Esophagus squamous epithelium (tissue), 5 donors: ENCODE measurements around the gene ZNF556. TPM values are rescaled to one million over a fixed set of nuclear protein-coding genes. Genes with fewer than 3 reads are reported as not detected.

ENCODE experiments used
- DNase-seq: peaks from one replicate; lab custom pipeline; 2025; lab: John Stamatoyannopoulos, UW
- H3K27ac ChIP-seq, 4 donors: fragments of 200-600 bp; sonication (generic); one replicate each; pipeline ENCODE4 v1.5.1; 2016 to 2019; ENCODE audit warnings: mild to moderate bottlenecking in 1 of 4
- H3K27me3 ChIP-seq, 4 donors: fragments of 200-600 bp; sonication (generic); 1 replicate in 3 of 4; 2 replicates in 1 of 4; pipeline versions ENCODE4 v1.5.1 to v1.6.0; 2017 to 2021; ENCODE audit warnings: antibody characterized with exemption in 1 of 4
- H3K36me3 ChIP-seq, 3 donors: fragments of 200-600 bp; sonication (generic); one replicate each; pipeline ENCODE4 v1.5.1; 2016 to 2019
- H3K4me1 ChIP-seq, 3 donors: fragments of 200-600 bp; sonication (generic); one replicate each; pipeline ENCODE4 v1.5.1; 2017 to 2019
- H3K4me3 ChIP-seq, 4 donors: fragments of 200-600 bp; sonication (generic); 1 replicate in 3 of 4; 2 replicates in 1 of 4; pipeline ENCODE4 v1.5.1; 2016 to 2019; ENCODE audit warnings: mild to moderate bottlenecking in 2 of 4, moderate library complexity in 1 of 4
- H3K9me3 ChIP-seq, 3 donors: fragments of 200-600 bp; sonication (generic); one replicate each; pipeline ENCODE4 v1.5.1; 2016 to 2019
- POLR2A ChIP-seq, 4 donors: fragments of 450-650 bp; IDR thresholded peaks; one replicate each; pipeline ENCODE4 v1.6.1; 2017; ENCODE audit warnings: antibody characterized with exemption in 4 of 4, mild to moderate bottlenecking in 4 of 4, moderate library complexity in 3 of 4
- WGBS, 2 donors: methylation state at CpG; one replicate each; pipeline ENCODE4 v1.1.5; 2018; 5-methylcytosine and 5-hydroxymethylcytosine counted together
- intact Hi-C: fragments of 100-400 bp; cut with DNase I; formaldehyde crosslinking; loops from one replicate; pipeline ENCODE4 v1.15.0; 2022
- total RNA-seq, 4 donors: library from RNA; depleted of rRNA; stranded (reverse); fragments of >200 nt; gene quantifications; one replicate each; pipeline ENCODE4 v1.1.0, GENCODE V29; 2016
- TF ChIP-seq, protein P1 (sequence below), 6 experiments: fragments of 450-650 bp in 4 of 6; fragments of 200-600 bp in 2 of 6; sonication (generic) in 2 of 6; IDR thresholded peaks; one replicate each; pipeline ENCODE4 v1.5.1; 2016 to 2019; ENCODE audit warnings: antibody characterized with exemption in 6 of 6, mild to moderate bottlenecking in 4 of 6, moderate library complexity in 4 of 6
- donor health status: DM: yes; HTN: yes; CAD: no.

The ZNF556 gene
- total RNA-seq: 1 to 10 TPM in 3 of 4 donors, under 1 TPM in 1; 0.79 to 5.8 (median 2.5) TPM

DNA sequence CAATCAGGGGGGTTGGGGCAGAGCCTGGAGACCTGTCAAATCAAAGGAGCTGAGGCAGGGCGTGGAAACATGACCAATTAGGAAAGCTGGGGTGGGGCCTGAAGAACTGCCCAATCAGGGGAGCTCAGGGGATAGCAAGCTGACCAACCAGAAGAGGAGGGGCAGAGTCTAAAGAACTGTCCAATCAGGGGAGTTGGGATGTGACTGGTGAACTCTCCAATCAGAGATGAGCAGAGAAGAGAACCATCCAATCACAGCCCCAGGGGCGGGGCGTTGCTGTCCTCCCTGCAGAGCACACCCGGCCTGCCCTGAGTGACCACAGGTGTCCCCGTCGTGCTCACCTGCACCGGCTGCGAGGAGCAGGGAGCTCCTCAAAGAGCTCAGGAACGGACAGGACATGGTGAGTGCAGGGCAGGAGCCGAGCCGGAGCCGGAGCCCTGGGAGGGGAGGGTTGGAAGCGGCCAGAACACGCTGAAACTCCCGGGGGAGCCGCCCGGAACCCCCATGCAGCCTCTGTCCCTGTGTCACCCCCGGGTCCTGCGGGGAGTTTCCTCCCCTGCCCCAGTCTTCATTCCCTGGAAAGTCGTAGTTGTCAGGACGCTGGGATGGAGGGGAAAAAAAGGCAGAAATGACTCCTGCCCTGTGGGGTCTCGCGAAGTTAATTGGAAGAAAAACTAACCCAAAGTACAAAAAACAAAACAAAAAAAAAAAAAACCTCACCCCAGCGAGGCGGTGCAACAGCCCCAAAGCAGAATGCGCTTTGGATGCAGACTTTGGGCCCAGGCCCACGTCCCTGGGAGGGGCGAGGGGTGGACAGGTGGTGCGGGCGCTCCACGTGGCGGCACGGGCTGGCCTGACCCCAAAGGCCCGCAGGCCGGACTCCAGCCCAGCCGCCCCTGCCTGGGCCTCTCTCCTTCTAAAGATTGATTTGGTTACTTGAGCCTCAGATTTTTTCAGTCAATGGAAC, at the start of gene ZNF556:
TSS of gene ZNF556 (plus strand) at position 311 of the 967 bp plus-strand sequence. CDS start at position 398, 87 bp downstream.
- TF ChIP-seq, protein P1, sequence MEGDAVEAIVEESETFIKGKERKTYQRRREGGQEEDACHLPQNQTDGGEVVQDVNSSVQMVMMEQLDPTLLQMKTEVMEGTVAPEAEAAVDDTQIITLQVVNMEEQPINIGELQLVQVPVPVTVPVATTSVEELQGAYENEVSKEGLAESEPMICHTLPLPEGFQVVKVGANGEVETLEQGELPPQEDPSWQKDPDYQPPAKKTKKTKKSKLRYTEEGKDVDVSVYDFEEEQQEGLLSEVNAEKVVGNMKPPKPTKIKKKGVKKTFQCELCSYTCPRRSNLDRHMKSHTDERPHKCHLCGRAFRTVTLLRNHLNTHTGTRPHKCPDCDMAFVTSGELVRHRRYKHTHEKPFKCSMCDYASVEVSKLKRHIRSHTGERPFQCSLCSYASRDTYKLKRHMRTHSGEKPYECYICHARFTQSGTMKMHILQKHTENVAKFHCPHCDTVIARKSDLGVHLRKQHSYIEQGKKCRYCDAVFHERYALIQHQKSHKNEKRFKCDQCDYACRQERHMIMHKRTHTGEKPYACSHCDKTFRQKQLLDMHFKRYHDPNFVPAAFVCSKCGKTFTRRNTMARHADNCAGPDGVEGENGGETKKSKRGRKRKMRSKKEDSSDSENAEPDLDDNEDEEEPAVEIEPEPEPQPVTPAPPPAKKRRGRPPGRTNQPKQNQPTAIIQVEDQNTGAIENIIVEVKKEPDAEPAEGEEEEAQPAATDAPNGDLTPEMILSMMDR (IDR thresholded peaks at IDR 0.05): no peak
- no peak for TF ChIP-seq POLR2A (IDR thresholded peaks at IDR 0.05)
- Histone ChIP-seq H3K27ac (peak within 1 kb of the TSS in 1 of 4 donors; percentile 2), H3K27me3 (no peaks in the 10 kb centered on the region), H3K4me3 (peak within 1 kb of the TSS; percentile 43 to 64 (median 54)), H3K36me3 (no peaks in the 10 kb centered on the region), H3K9me3 (no peaks in the 10 kb centered on the region), H3K4me1 (peaks cover 0 to 17% (median 0%) of the 10 kb centered on the region in 3 donors)
- intact Hi-C loops: no loop called here
- 19 to 50% methylated on average over 13 to 16 of the region's 36 CpGs for WGBS, 2 donors
- no peak for DNase-seq

DNA sequence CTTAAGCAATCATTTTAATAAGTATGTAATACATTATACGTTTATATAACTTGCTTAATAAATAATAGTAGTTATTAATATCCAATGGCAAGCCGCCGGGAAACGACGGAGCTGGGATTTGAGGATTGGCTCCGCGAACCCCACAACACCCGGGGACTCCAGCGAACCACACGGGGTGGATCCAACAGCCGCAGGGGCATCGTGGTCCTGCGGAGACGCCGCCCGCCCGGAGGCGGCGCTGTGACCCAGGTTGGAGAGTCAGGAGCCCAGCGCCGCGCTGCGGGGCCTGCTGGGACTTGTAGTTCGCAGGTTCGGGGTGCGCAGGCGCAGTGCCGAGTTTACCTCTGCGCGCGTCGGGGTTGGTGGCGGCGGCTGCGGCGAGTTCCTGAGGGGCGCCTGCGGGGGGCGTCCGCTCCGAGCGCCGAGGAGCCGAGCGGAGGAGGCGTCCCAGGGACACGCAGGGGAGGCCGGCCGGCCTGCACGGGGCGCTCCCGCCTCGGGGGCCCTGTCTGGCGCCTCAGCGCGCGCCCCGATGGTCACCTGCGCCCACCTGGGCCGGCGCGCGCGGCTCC, 47.5 kb upstream of the ZNF556 start, which contains the start of gene ZNF554:
TSS of gene ZNF554 (plus strand) at position 329 of the 572 bp plus-strand sequence. CDS start at position 533, 204 bp downstream.
- H3K36me3 ChIP-seq: peaks cover 0 to 20% (median under 1%) of the 10 kb centered on the region in 3 donors
- H3K27ac ChIP-seq: peak within 1 kb of the TSS; percentile 53 to 85 (median 74)
- H3K27me3 ChIP-seq: no peaks in the 10 kb centered on the region
- peak within 1 kb of the TSS; percentile 75 to 99 (median 96) for H3K4me3 ChIP-seq
- peak in 2 of 4 donors; percentile 29 to 41 for TF ChIP-seq POLR2A (IDR thresholded peaks at IDR 0.05)
- TF ChIP-seq, protein P1 (IDR thresholded peaks at IDR 0.05): peak; percentile 94 to 99 (median 97)
- peak; percentile 77 for DNase-seq
- no peaks in the 10 kb centered on the region for H3K9me3 ChIP-seq
- WGBS, 2 donors: 1 to 2% methylated on average over 13 to 19 of the region's 64 CpGs
- intact Hi-C loops: no loop called here
- peaks cover 0 to 18% (median 4%) of the 10 kb centered on the region in 3 donors for H3K4me1 ChIP-seq

DNA sequence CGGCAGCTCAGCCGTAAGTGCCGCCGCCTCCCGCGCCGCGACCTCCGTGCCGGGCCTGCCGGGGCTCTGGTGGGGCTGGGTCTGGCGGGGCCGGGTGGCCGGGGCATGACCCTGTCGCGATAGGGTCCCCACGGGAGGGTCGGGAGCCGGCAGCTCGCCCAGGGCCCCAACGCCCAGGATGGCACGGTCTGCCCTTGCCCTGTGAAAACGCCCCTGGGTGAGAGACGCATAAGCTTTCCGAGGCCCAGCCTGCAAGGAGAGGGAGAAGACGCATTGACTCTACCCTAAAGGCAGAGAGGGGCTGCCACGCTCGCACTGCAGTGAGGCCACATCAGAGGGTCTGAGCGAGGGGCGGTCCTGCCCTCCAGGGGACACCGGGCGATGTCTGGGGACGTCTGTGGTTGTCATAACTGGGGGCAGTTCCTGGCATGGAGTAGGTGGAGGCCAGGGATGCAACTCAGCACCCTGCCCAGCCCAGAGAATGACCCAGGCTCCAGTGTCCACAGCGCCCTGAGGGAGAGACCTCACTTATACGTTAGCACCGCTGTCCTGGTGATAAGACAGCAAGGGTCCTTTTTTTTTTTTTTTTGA, 46.9 kb upstream of the ZNF556 start:
- Histone ChIP-seq H3K27ac (peak overlapping the region; percentile 53 to 85 (median 74)), H3K9me3 (no peaks in the 10 kb centered on the region), H3K36me3 (peaks cover 0 to 20% (median 0%) of the 10 kb centered on the region in 3 donors), H3K4me3 (peak overlapping the region; percentile 75 to 99 (median 96)), H3K27me3 (no peaks in the 10 kb centered on the region), H3K4me1 (peaks cover 0 to 18% (median 4%) of the 10 kb centered on the region in 3 donors)
- TF ChIP-seq POLR2A (IDR thresholded peaks at IDR 0.05): no peak
- TF ChIP-seq, protein P1 (IDR thresholded peaks at IDR 0.05): no peak
- no peak for DNase-seq
- WGBS, 2 donors: 4 to 23% methylated on average over 5 to 8 of the region's 36 CpGs
- intact Hi-C loops: no loop called here

DNA sequence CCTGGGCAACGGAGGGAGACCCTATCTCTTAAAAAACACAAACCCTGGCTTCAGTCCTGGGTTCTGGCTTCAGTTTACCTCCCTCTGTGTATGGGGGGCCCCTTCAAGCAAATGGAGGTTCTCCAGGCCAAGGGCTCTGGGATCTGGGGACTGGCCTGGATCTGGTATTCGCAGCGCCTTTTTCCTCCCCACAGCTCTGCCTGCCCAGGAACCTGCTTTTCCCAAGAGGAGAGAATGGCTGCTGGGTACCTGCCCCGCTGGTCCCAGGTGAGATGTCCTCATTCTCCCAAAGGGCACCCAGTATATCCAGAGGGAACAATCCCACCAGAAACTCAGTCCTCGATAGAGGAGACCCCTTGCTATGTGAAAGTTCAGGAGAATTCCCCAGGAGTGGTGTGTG, 44.3 kb upstream of the ZNF556 start:
- Histone ChIP-seq H3K9me3 (no peaks in the 10 kb centered on the region), H3K4me1 (peaks cover 0 to 18% (median 4%) of the 10 kb centered on the region in 3 donors), H3K4me3 (no peak overlapping the region), H3K36me3 (peaks cover 0 to 34% (median 0%) of the 10 kb centered on the region in 3 donors), H3K27ac (no peak overlapping the region), H3K27me3 (no peaks in the 10 kb centered on the region)
- DNase-seq: no peak
- intact Hi-C loops: no loop called here
- WGBS, 2 donors: 75 to 89% methylated on average over 2 to 3 of the region's 5 CpGs
- TF ChIP-seq POLR2A (IDR thresholded peaks at IDR 0.05): no peak
- TF ChIP-seq, protein P1 (IDR thresholded peaks at IDR 0.05): no peak
